ENCODE measurements around the gene GRIA3.

- TF ChIP-seq CTCF (IDR thresholded peaks at IDR 0.05): no peak
- TF ChIP-seq POLR2A (IDR thresholded peaks at IDR 0.05): no peak
- TF ChIP-seq EP300 (IDR thresholded peaks at IDR 0.05): no peak
- TF ChIP-seq POLR2AphosphoS5 (IDR thresholded peaks at IDR 0.05): no peak
These were observed 155.3 kb downstream of the GRIA3 start for GRCh38 chrX:123339221-123339905.

Measured in sigmoid colon (tissue), 4 donors.